ENCODE measurements around the gene ZNF488. TPM values are rescaled to one million over a fixed set of nuclear protein-coding genes. Genes with fewer than 3 reads are reported as not detected.

Gene ZNF488
- polyA plus RNA-seq, 1 of the 3 experiments (the other 2 are of a cell fraction) = 0.59 TPM

DNA sequence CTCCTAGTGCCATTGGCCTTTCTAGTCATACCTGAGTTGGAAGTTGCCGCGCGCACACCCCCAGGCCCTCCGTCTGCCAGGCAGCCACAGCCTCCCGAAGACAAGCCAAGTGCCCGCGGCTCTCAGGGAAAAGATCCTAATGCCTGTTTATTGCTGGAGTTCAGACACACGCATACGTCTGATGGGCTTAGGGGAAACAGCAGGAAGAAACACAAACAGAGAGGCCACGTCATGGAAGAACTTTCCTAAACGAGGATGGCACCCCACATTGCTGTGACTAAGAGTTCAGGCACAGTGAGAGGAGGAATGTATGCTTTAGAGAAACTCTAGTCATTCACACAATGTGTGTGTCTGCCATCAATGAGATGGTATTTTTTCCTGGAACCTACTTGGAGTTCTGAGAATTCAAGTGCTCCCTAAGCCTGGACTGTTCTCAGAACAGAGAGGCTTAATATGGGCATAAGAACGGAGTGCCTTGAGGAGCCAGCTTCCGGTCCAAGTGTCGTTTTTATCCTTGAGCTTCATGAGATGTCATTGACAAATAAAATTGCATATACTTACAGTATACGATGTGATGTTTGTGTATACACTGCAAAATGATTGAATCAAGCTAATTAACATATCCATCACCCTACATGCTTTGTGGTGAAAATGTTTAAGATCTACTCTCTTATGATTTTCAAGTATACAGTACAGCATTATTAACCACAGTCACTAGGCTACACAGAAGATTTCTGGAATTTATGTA is 47.5 kb downstream of the ZNF488 start:
- H3K27me3 ChIP-seq (ENCODE audit: insufficient read depth) = peaks cover 23% of the 10 kb centered on the region; the same call in 1 of the 2 replicates
- CTCF ChIA-PET = interaction anchor here (0.7 to 2.0 kb wide), 4 partner anchors 24 to 344 kb away, joined by 3 to 6 read pairs (median 3); no protein-coding TSS in a partner anchor

DNA sequence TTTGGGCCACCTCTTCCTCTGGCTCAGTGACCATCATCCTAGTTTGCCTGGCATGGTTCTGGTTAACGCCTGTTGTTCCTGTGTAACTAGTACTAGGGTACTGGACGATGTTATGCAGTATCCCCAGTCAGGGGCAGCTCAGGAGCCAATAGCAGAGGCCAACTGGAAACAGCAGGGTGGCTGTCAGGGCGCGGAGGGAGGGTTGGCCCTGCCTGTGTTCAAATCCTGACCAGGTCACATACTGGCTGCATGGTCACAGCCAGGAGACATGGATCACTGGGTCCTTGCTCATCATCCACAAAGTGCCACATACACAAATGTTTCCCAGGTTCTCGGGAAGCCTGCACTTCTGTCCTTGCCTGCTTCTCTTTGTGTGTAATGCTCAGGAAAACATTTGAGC is 48.2 kb downstream of the ZNF488 start:
- 52% methylated on average over 5 of the region's 5 CpGs for WGBS (ENCODE audit: low lambda C conversion rate)
- Histone ChIP-seq H2AFZ (ENCODE audit: low read depth) (no peak overlapping the region), H3K27me3 (ENCODE audit: insufficient read depth) (peaks cover 23% of the 10 kb centered on the region; the same call in 1 of the 2 replicates)

More for the DNA sequence above, 47.5 kb downstream of the ZNF488 start:
- no peak overlapping the region for H3K4me3 ChIP-seq (ENCODE audit: low read depth in 2 of 2, low read length in 1 of 2)
- TF ChIP-seq GATA2 (CRISPR knock-in tag; IDR thresholded peaks at IDR 0.05) (no peak), YY1 (IDR thresholded peaks at IDR 0.05; ENCODE audit: low read depth) (no peak), EZH2phosphoT487 (IDR thresholded peaks at IDR 0.05; ENCODE audit: borderline replicate concordance, low read depth) (no peak)
- TF ChIP-seq, protein P1, sequence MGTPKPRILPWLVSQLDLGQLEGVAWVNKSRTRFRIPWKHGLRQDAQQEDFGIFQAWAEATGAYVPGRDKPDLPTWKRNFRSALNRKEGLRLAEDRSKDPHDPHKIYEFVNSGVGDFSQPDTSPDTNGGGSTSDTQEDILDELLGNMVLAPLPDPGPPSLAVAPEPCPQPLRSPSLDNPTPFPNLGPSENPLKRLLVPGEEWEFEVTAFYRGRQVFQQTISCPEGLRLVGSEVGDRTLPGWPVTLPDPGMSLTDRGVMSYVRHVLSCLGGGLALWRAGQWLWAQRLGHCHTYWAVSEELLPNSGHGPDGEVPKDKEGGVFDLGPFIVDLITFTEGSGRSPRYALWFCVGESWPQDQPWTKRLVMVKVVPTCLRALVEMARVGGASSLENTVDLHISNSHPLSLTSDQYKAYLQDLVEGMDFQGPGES (IDR thresholded peaks at IDR 0.05; ENCODE audit: low read depth, low read length) = no peak
- H4K20me1 ChIP-seq (ENCODE audit: insufficient read depth) = no peaks in the 10 kb centered on the region
- no peaks in the 10 kb centered on the region for H3K36me3 ChIP-seq (replicated peaks in 1 of 2; ENCODE audit: control insufficient read depth in 1 of 2, insufficient read depth in 2 of 2, low read length in 1 of 2)
- H3K4me1 ChIP-seq (ENCODE audit: control insufficient read depth in 1 of 2, insufficient read depth in 2 of 2, low read depth in 1 of 2, low read length in 1 of 2) = peaks cover 0 to 13% of the 10 kb centered on the region in 2 experiments; a peak in 1 of 4 replicates
- no peaks in the 10 kb centered on the region for H3K9me2 ChIP-seq
- H3K79me2 ChIP-seq (ENCODE audit: insufficient read depth) = no peaks in the 10 kb centered on the region
- no peak overlapping the region for H3K9ac ChIP-seq
- H3F3A ChIP-seq (replicated peaks; ENCODE audit: insufficient read depth) = no peaks in the 10 kb centered on the region
- no peak for DNase-seq
- H3K4me2 ChIP-seq = no peak overlapping the region
- POLR2A ChIA-PET = no interaction called here
- no peaks in the 10 kb centered on the region for H3K9me3 ChIP-seq
- H3K27ac ChIP-seq (ENCODE audit: low read depth in 2 of 2, low read length in 1 of 2) = no peak overlapping the region
- H2AFZ ChIP-seq (ENCODE audit: low read depth) = no peak overlapping the region
- WGBS (ENCODE audit: low lambda C conversion rate) = 71% methylated on average over 15 of the region's 15 CpGs

More for the DNA sequence above, 48.2 kb downstream of the ZNF488 start:
- Histone ChIP-seq H3K9ac (no peak overlapping the region), H3K79me2 (ENCODE audit: insufficient read depth) (no peaks in the 10 kb centered on the region), H3K27ac (ENCODE audit: low read depth in 2 of 2, low read length in 1 of 2) (no peak overlapping the region), H3K4me3 (ENCODE audit: low read depth in 2 of 2, low read length in 1 of 2) (no peak overlapping the region), H3K4me1 (ENCODE audit: control insufficient read depth in 1 of 2, insufficient read depth in 2 of 2, low read depth in 1 of 2, low read length in 1 of 2) (peaks cover 0 to 13% of the 10 kb centered on the region in 2 experiments; a peak in 1 of 4 replicates), H4K20me1 (ENCODE audit: insufficient read depth) (no peaks in the 10 kb centered on the region), H3K9me3 (no peaks in the 10 kb centered on the region), H3K4me2 (no peak overlapping the region), H3K9me2 (no peaks in the 10 kb centered on the region), H3K36me3 (replicated peaks in 1 of 2; ENCODE audit: control insufficient read depth in 1 of 2, insufficient read depth in 2 of 2, low read length in 1 of 2) (no peaks in the 10 kb centered on the region), H3F3A (replicated peaks; ENCODE audit: insufficient read depth) (no peaks in the 10 kb centered on the region)
- DNase-seq = no peak
- CTCF ChIA-PET = interaction anchor here (0.6 kb wide), 1 partner anchor 24 kb away, joined by 3 read pairs; no protein-coding TSS in a partner anchor
- POLR2A ChIA-PET = no interaction called here
- TF ChIP-seq GABPA (IDR thresholded peaks at IDR 0.05; ENCODE audit: low read depth) (no peak), NFIC (IDR thresholded peaks at IDR 0.05; ENCODE audit: borderline replicate concordance) (no peak), RCOR1 (IDR thresholded peaks at IDR 0.05; ENCODE audit: low read length) (no peak), SIN3A (IDR thresholded peaks at IDR 0.05; ENCODE audit: borderline replicate concordance, low read depth, low read length) (no peak), TAF1 (IDR thresholded peaks at IDR 0.05; ENCODE audit: borderline replicate concordance, low read depth, low read length) (no peak), FOXM1 (IDR thresholded peaks at IDR 0.05; ENCODE audit: low read depth) (no peak), MXI1 (IDR thresholded peaks at IDR 0.05; ENCODE audit: low read depth, low read length) (no peak), RAD21 (IDR thresholded peaks at IDR 0.05; ENCODE audit: low read length) (no peak), RXRA (IDR thresholded peaks at IDR 0.05; ENCODE audit: borderline replicate concordance, low read depth) (no peak)
- TF ChIP-seq, protein P2, sequence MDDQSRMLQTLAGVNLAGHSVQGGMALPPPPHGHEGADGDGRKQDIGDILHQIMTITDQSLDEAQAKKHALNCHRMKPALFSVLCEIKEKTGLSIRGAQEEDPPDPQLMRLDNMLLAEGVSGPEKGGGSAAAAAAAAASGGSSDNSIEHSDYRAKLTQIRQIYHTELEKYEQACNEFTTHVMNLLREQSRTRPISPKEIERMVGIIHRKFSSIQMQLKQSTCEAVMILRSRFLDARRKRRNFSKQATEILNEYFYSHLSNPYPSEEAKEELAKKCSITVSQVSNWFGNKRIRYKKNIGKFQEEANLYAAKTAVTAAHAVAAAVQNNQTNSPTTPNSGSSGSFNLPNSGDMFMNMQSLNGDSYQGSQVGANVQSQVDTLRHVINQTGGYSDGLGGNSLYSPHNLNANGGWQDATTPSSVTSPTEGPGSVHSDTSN (IDR thresholded peaks at IDR 0.05) = no peak
- TF ChIP-seq, protein P3, sequence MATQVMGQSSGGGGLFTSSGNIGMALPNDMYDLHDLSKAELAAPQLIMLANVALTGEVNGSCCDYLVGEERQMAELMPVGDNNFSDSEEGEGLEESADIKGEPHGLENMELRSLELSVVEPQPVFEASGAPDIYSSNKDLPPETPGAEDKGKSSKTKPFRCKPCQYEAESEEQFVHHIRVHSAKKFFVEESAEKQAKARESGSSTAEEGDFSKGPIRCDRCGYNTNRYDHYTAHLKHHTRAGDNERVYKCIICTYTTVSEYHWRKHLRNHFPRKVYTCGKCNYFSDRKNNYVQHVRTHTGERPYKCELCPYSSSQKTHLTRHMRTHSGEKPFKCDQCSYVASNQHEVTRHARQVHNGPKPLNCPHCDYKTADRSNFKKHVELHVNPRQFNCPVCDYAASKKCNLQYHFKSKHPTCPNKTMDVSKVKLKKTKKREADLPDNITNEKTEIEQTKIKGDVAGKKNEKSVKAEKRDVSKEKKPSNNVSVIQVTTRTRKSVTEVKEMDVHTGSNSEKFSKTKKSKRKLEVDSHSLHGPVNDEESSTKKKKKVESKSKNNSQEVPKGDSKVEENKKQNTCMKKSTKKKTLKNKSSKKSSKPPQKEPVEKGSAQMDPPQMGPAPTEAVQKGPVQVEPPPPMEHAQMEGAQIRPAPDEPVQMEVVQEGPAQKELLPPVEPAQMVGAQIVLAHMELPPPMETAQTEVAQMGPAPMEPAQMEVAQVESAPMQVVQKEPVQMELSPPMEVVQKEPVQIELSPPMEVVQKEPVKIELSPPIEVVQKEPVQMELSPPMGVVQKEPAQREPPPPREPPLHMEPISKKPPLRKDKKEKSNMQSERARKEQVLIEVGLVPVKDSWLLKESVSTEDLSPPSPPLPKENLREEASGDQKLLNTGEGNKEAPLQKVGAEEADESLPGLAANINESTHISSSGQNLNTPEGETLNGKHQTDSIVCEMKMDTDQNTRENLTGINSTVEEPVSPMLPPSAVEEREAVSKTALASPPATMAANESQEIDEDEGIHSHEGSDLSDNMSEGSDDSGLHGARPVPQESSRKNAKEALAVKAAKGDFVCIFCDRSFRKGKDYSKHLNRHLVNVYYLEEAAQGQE (IDR thresholded peaks at IDR 0.05; ENCODE audit: low read depth, low read length) = no peak
- TF ChIP-seq, protein P1 (IDR thresholded peaks at IDR 0.05; ENCODE audit: low read depth, low read length) = no peak
- TF ChIP-seq, protein P4, sequence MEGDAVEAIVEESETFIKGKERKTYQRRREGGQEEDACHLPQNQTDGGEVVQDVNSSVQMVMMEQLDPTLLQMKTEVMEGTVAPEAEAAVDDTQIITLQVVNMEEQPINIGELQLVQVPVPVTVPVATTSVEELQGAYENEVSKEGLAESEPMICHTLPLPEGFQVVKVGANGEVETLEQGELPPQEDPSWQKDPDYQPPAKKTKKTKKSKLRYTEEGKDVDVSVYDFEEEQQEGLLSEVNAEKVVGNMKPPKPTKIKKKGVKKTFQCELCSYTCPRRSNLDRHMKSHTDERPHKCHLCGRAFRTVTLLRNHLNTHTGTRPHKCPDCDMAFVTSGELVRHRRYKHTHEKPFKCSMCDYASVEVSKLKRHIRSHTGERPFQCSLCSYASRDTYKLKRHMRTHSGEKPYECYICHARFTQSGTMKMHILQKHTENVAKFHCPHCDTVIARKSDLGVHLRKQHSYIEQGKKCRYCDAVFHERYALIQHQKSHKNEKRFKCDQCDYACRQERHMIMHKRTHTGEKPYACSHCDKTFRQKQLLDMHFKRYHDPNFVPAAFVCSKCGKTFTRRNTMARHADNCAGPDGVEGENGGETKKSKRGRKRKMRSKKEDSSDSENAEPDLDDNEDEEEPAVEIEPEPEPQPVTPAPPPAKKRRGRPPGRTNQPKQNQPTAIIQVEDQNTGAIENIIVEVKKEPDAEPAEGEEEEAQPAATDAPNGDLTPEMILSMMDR (IDR thresholded peaks at IDR 0.05) = no peak
